GM19328 (cell line): ENCODE results near the gene CEACAM8.
"Not testable (repeated sequence)": the region's sequence is repeated elsewhere in the genome, so short reads cannot be mapped to it uniquely, and the experiment has no call there.

Experiments used
- ATAC-seq: cut with Tn5 transposase; IDR thresholded peaks from one replicate; pipeline ENCODE4 v1.9.1; 2021; ENCODE audit warnings: mild to moderate bottlenecking, moderate library complexity; ENCODE audit not compliant: unreplicated experiment

The CEACAM8 gene

GRCh38 chr19:42594617-42595489 lies at the start of gene CEACAM8:
CEACAM8 (minus strand) TSS chr19:42594924; CDS start chr19:42594828, 96 bp downstream.
- no peak for ATAC-seq

- not testable (repeated sequence) for ATAC-seq
Measured at GRCh38 chr19:42639324-42640092, 44.8 kb upstream of the CEACAM8 start.

GRCh38 chr19:42635233-42635539 lies 40.5 kb upstream of the CEACAM8 start:
- no peak for ATAC-seq

GRCh38 chr19:42634409-42635232 lies 39.9 kb upstream of the CEACAM8 start:
- ATAC-seq: no peak

- no peak for ATAC-seq
Measured at GRCh38 chr19:42629191-42629590, 34.5 kb upstream of the CEACAM8 start.

GRCh38 chr19:42628411-42629140 lies 33.9 kb upstream of the CEACAM8 start:
- ATAC-seq: no peak

- ATAC-seq: no peak
Measured at GRCh38 chr19:42627916-42628315, 33.2 kb upstream of the CEACAM8 start.

- no peak for ATAC-seq
Measured at GRCh38 chr19:42626181-42626580, 31.5 kb upstream of the CEACAM8 start.

GRCh38 chr19:42619271-42619670 lies 24.5 kb upstream of the CEACAM8 start:
- ATAC-seq: no peak

GRCh38 chr19:42613666-42614065 lies 18.9 kb upstream of the CEACAM8 start:
- no peak for ATAC-seq

GRCh38 chr19:42610401-42610915 lies 15.7 kb upstream of the CEACAM8 start:
- ATAC-seq: not testable (repeated sequence)

- no peak for ATAC-seq
Measured at GRCh38 chr19:42606660-42607351, 12.1 kb upstream of the CEACAM8 start.

GRCh38 chr19:42601811-42602443 lies 7.2 kb upstream of the CEACAM8 start:
- no peak for ATAC-seq

GRCh38 chr19:42596391-42597072 lies 1.8 kb upstream of the CEACAM8 start:
- no peak for ATAC-seq

- ATAC-seq: no peak
Measured at GRCh38 chr19:42595550-42596172, 937 bp upstream of the CEACAM8 start.

GRCh38 chr19:42589792-42590191 lies 4.9 kb downstream of the CEACAM8 start:
- no peak for ATAC-seq

- no peak for ATAC-seq
Measured at GRCh38 chr19:42584466-42584865, 10.3 kb downstream of the CEACAM8 start.

- ATAC-seq: no peak
Measured at GRCh38 chr19:42577016-42577415, 17.7 kb downstream of the CEACAM8 start.
